GM12878 (cell line): ENCODE results near the gene RPLP1. TPM values are rescaled to one million over a fixed set of nuclear protein-coding genes. Genes with fewer than 3 reads are reported as not detected.

Source experiments
- ATAC-seq: fragments of 200-7000 bp; cut with Tn5 transposase; 3 replicates; pipeline ENCODE4 v1.9.1; 2020; ENCODE audit warnings: mild to moderate bottlenecking, moderate library complexity
- BruUV-seq: library from RNA; stranded (reverse); fragments of 400-500 nt; replicated peaks from 2 replicates; lab custom pipeline; 2021; lab: Mats Ljungman, UMichigan
- CTCF ChIA-PET: fragments of 300-600 bp; sonication (Branson Sonifier 250); formaldehyde crosslinking; extraction: SDS; loops from one replicate; lab custom pipeline; 2021; ENCODE audit warnings: inconsistent platforms; lab: Yijun Ruan, JAX
- POLR2A ChIA-PET: fragments of 350-600 bp; formaldehyde crosslinking; extraction: SDS; loops from one replicate; lab custom pipeline; 2021; ENCODE audit warnings: inconsistent platforms; lab: Charles Lee
- RAD21 ChIA-PET: fragments of 300-600 bp; sonication (Branson Sonifier 250); formaldehyde crosslinking; loops from one replicate; lab custom pipeline; 2023; ENCODE audit warnings: antibody characterized with exemption; ENCODE audit not compliant: unreplicated experiment; lab: Charles Lee
- SMC1A ChIA-PET: fragments of 300-600 bp; sonication (Branson Sonifier 250); formaldehyde crosslinking; loops from one replicate; lab custom pipeline; 2023; ENCODE audit not compliant: unreplicated experiment, uncharacterized antibody; lab: Charles Lee
- DNase-seq: peaks from one replicate; pipeline ENCODE4 v3.0.0-alpha.2; 2011; ENCODE audit warnings: low read depth, low spot score
- FAIRE-seq: peaks from 3 replicates; lab custom pipeline; 2011; peaks lifted over from hg19 to GRCh38; lab: Jason Lieb, UNC
- H2AFZ ChIP-seq: 2 replicates; pipeline ENCODE4 v1.6.0; 2011; ENCODE audit warnings: low read depth, low read length, control low read depth; ENCODE audit not compliant: control insufficient read depth
- H3K27ac ChIP-seq: 2 replicates; pipeline ENCODE4 v1.5.1; 2011; ENCODE audit warnings: control low read depth; ENCODE audit not compliant: control insufficient read depth, insufficient read depth
- H3K27me3 ChIP-seq, 2 experiments: replicated peaks in 1 of 2; 2 replicates each; pipeline versions ENCODE4 v1.6.0 to v1.6.1; 2011; ENCODE audit warnings: low read length in 1 of 2; ENCODE audit not compliant: control insufficient read depth in 2 of 2, insufficient read depth in 2 of 2
- H3K36me3 ChIP-seq, 2 experiments: 2 replicates each; pipeline ENCODE4 v1.5.1; 2011; ENCODE audit warnings: low read length in 1 of 2; ENCODE audit not compliant: control insufficient read depth in 2 of 2, insufficient read depth in 2 of 2
- H3K4me1 ChIP-seq: 2 replicates; pipeline ENCODE4 v1.6.1; 2011; ENCODE audit warnings: mild to moderate bottlenecking, low read length, moderate library complexity, mixed read lengths; ENCODE audit not compliant: control insufficient read depth, insufficient read depth
- H3K4me2 ChIP-seq: 2 replicates; pipeline ENCODE4 v1.6.0; 2011; ENCODE audit warnings: control low read depth; ENCODE audit not compliant: control insufficient read depth, insufficient read depth
- H3K4me3 ChIP-seq: fragments of 200-600 bp; sonication (generic); 2 replicates; pipeline ENCODE4 v1.5.1; 2016
- H3K79me2 ChIP-seq: 2 replicates; pipeline ENCODE4 v1.6.0; 2011; ENCODE audit warnings: low read length; ENCODE audit not compliant: control insufficient read depth, insufficient read depth
- H3K9ac ChIP-seq: 2 replicates; pipeline ENCODE4 v1.8.0; 2011; ENCODE audit warnings: low read length, control low read depth, mixed read lengths; ENCODE audit not compliant: control insufficient read depth, insufficient read depth
- H3K9me3 ChIP-seq: replicated peaks from 3 replicates; pipeline ENCODE4 v1.5.1; 2011; ENCODE audit warnings: mild to moderate bottlenecking, low read length; ENCODE audit not compliant: control insufficient read depth, insufficient read depth
- H4K20me1 ChIP-seq: 2 replicates; pipeline ENCODE4 v1.6.0; 2011; ENCODE audit not compliant: control insufficient read depth, insufficient read depth
- BHLHE40 ChIP-seq, 2 experiments: fragments of 450-650 bp in 1 of 2; IDR thresholded peaks; 2 replicates each; pipeline ENCODE4 v1.6.1; 2011 to 2017; ENCODE audit warnings: low read depth in 2 of 2, borderline replicate concordance in 1 of 2, improper control_type of control experiment in 1 of 2, low read length in 1 of 2, mild to moderate bottlenecking in 1 of 2
- CBFB ChIP-seq: IDR thresholded peaks from 2 replicates; pipeline ENCODE4 v1.6.1; 2016; ENCODE audit warnings: antibody characterized with exemption, low read depth
- EED ChIP-seq: sonication (generic); IDR thresholded peaks from 2 replicates; pipeline ENCODE4 v1.6.1; 2016; ENCODE audit warnings: antibody characterized with exemption, low read depth
- JUNB ChIP-seq: IDR thresholded peaks from 2 replicates; pipeline ENCODE4 v1.6.1; 2016; ENCODE audit warnings: antibody characterized with exemption, mild to moderate bottlenecking
- KAT2A ChIP-seq: conservative IDR thresholded peaks from 2 replicates; pipeline ENCODE4 v1.6.1; 2011; ENCODE audit warnings: low read depth, low read length; ENCODE audit not compliant: control insufficient read depth
- MTA2 ChIP-seq: fragments of 450-650 bp; IDR thresholded peaks from 2 replicates; pipeline ENCODE4 v1.6.1; 2016; ENCODE audit warnings: low read depth, mild to moderate bottlenecking, moderate library complexity
- PAX5 ChIP-seq: IDR thresholded peaks from 2 replicates; pipeline ENCODE4 v1.6.1; 2011; ENCODE audit warnings: low read depth, low read length, borderline replicate concordance
- PML ChIP-seq: IDR thresholded peaks from 2 replicates; pipeline ENCODE4 v1.6.1; 2012; ENCODE audit warnings: low read length, inconsistent platforms
- POLR2A ChIP-seq: IDR thresholded peaks from 2 replicates; pipeline ENCODE4 v1.6.1; 2011; ENCODE audit warnings: low read depth, mild to moderate bottlenecking, low read length
- POLR2AphosphoS2 ChIP-seq: IDR thresholded peaks from 2 replicates; pipeline ENCODE4 v1.6.1; 2011; ENCODE audit warnings: low read depth, mild to moderate bottlenecking, low read length, improper control_type of control experiment, moderate library complexity
- RAD21 ChIP-seq: IDR thresholded peaks from 2 replicates; pipeline ENCODE4 v1.6.1; 2011; ENCODE audit warnings: mild to moderate bottlenecking, low read depth, low read length, moderate library complexity; ENCODE audit not compliant: insufficient read depth
- RAD51 ChIP-seq: fragments of 450-650 bp; IDR thresholded peaks from 2 replicates; pipeline ENCODE4 v1.6.1; 2016; ENCODE audit warnings: moderate library complexity, mild to moderate bottlenecking, inconsistent platforms
- SIN3A ChIP-seq: IDR thresholded peaks from 2 replicates; pipeline ENCODE4 v1.6.1; 2012; ENCODE audit warnings: low read depth, low read length, improper control_type of control experiment
- SIX5 ChIP-seq: IDR thresholded peaks from 2 replicates; pipeline ENCODE4 v1.6.1; 2011; ENCODE audit warnings: mild to moderate bottlenecking, low read depth, low read length, moderate library complexity; ENCODE audit not compliant: severe bottlenecking
- SMC3 ChIP-seq: IDR thresholded peaks from 2 replicates; pipeline ENCODE4 v1.6.1; 2011; ENCODE audit warnings: low read length, improper control_type of control experiment, borderline replicate concordance
- SPI1 ChIP-seq: IDR thresholded peaks from 2 replicates; pipeline ENCODE4 v1.6.1; 2011; ENCODE audit warnings: low read depth, mild to moderate bottlenecking, low read length, moderate library complexity, borderline replicate concordance; ENCODE audit not compliant: insufficient read depth
- SUZ12 ChIP-seq: fragments of 200-600 bp; sonication (generic); IDR thresholded peaks from one replicate; pipeline ENCODE4 v1.6.1; 2018; ENCODE audit warnings: antibody characterized with exemption, mild to moderate bottlenecking; ENCODE audit not compliant: unreplicated experiment
- TCF7 ChIP-seq: IDR thresholded peaks from 2 replicates; pipeline ENCODE4 v1.6.1; 2014; ENCODE audit warnings: antibody characterized with exemption, borderline replicate concordance
- ZSCAN29 ChIP-seq: fragments of 450-650 bp; IDR thresholded peaks from 2 replicates; pipeline ENCODE4 v1.6.1; 2017; ENCODE audit warnings: mild to moderate bottlenecking, moderate library complexity
- ZZZ3 ChIP-seq: IDR thresholded peaks from 2 replicates; pipeline ENCODE4 v1.6.1; 2011; ENCODE audit warnings: low read depth; ENCODE audit not compliant: control insufficient read depth, insufficient read length
- WGBS: methylation state at CpG from one replicate; pipeline ENCODE4 v1.1.6; 2016; ENCODE audit warnings: low lambda C conversion rate; ENCODE audit not compliant: insufficient replicate concordance, insufficient coverage; ENCODE audit errors: missing lambda C conversion rate; 5-methylcytosine and 5-hydroxymethylcytosine counted together
- in situ Hi-C: fragments of 300-500 bp; cut with MboI; formaldehyde crosslinking; loops from 9 replicates; pipeline ENCODE4 v1.14.3; 2018; ENCODE audit warnings: mixed read lengths
- intact Hi-C: fragments of 100-400 bp; cut with micrococcal nuclease; formaldehyde crosslinking; loops from one replicate; pipeline ENCODE4 v1.14.2; 2022; ENCODE audit not compliant: unreplicated experiment
- polyA plus RNA-seq, 11 experiments: library from polyadenylated mRNA; depleted of rRNA in 4 of 11; unstranded in 6 of 11; stranded (reverse) in 5 of 11; fragments of >200 nt; fragmentation: Nextera tagmentation in 4 of 11; fragmentation: Illumina TruSeq in 1 of 11; extraction: Ambion mirVana in 4 of 11; extraction: Trizol in 1 of 11; gene quantifications; 1 replicate in 1 of 11; 2 replicates in 10 of 11; pipeline versions ENCODE4 v1.2.1 to v1.2.3, GENCODE V29; 2011 to 2016; ENCODE audit warnings: inconsistent platforms in 2 of 11, missing spikeins in 2 of 11, low read depth in 1 of 11
- total RNA-seq, 4 experiments: library from RNA; depleted of rRNA in 3 of 4; stranded (reverse); fragments of >200 nt in 3 of 4; fragmentation: Illumina TruSeq in 1 of 4; extraction: Trizol in 1 of 4; gene quantifications; 2 replicates each; pipeline versions ENCODE4 v1.2.1 to v1.2.3, GENCODE V29; 2013 to 2021
- TF ChIP-seq, protein P1 (sequence below): IDR thresholded peaks from 2 replicates; pipeline ENCODE4 v1.6.1; 2012; ENCODE audit warnings: mild to moderate bottlenecking, low read depth, low read length

The RPLP1 gene
- total and polyA plus RNA-seq, 10 of the 15 experiments (the other 5 are each of a cell fraction or from before 2014, with no cell fraction given): 217 to 3,098 (median 1,664) TPM

DNA sequence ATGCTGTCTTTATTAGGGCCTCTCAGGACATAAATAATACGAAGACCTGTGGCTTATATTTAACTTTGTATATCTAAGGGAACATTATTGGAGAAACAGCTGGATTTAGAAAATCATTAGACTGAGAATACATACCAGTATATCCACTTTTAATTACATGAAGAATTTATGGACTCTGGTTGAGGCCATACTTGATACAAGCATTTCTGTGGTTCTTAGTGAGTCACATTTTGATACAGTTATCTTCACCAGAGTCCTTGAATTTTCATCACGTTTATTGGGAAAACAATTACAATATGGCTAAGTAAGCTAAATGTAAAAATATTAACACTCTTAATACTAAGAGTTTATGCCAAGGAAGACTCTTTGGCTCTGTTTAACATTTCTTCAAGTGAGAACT lies 28.6 kb upstream of the RPLP1 start (continued):
- TF ChIP-seq, protein P1, sequence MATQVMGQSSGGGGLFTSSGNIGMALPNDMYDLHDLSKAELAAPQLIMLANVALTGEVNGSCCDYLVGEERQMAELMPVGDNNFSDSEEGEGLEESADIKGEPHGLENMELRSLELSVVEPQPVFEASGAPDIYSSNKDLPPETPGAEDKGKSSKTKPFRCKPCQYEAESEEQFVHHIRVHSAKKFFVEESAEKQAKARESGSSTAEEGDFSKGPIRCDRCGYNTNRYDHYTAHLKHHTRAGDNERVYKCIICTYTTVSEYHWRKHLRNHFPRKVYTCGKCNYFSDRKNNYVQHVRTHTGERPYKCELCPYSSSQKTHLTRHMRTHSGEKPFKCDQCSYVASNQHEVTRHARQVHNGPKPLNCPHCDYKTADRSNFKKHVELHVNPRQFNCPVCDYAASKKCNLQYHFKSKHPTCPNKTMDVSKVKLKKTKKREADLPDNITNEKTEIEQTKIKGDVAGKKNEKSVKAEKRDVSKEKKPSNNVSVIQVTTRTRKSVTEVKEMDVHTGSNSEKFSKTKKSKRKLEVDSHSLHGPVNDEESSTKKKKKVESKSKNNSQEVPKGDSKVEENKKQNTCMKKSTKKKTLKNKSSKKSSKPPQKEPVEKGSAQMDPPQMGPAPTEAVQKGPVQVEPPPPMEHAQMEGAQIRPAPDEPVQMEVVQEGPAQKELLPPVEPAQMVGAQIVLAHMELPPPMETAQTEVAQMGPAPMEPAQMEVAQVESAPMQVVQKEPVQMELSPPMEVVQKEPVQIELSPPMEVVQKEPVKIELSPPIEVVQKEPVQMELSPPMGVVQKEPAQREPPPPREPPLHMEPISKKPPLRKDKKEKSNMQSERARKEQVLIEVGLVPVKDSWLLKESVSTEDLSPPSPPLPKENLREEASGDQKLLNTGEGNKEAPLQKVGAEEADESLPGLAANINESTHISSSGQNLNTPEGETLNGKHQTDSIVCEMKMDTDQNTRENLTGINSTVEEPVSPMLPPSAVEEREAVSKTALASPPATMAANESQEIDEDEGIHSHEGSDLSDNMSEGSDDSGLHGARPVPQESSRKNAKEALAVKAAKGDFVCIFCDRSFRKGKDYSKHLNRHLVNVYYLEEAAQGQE: no peak
- TF ChIP-seq RAD21: no peak
- TF ChIP-seq MTA2: no peak
- TF ChIP-seq JUNB: no peak
- TF ChIP-seq SIN3A: no peak
- no peak for TF ChIP-seq PAX5
- no peak for TF ChIP-seq KAT2A
- no peak for TF ChIP-seq PML

GRCh38 chr15:69424748-69425413 lies 27.7 kb upstream of the RPLP1 start:
- H3K4me3 ChIP-seq: no peak overlapping the region
- POLR2A ChIA-PET: no interaction called here
- ATAC-seq (no peak), DNase-seq (no peak), FAIRE-seq (no peak)
- no peaks in the 10 kb centered on the region for H3K9me3 ChIP-seq
- H3K4me1 ChIP-seq: no peaks in the 10 kb centered on the region
- H4K20me1 ChIP-seq: no peaks in the 10 kb centered on the region
- intact Hi-C loops: no loop called here
- H3K27me3 ChIP-seq: no peaks in the 10 kb centered on the region
- no peak overlapping the region for H2AFZ ChIP-seq
- H3K79me2 ChIP-seq: no peaks in the 10 kb centered on the region
- 100% methylated on average over 1 of the region's 1 CpG for WGBS
- SMC1A ChIA-PET: interaction anchor here (0.6 to 1.0 kb wide), 2 partner anchors 24 to 80 kb away, joined by 3 to 4 read pairs; no protein-coding TSS in a partner anchor
- H3K4me2 ChIP-seq: no peak overlapping the region
- H3K36me3 ChIP-seq: peaks cover 5 to 29% of the 10 kb centered on the region in 2 experiments
- RAD21 ChIA-PET: no interaction called here
- H3K27ac ChIP-seq: no peak overlapping the region
- CTCF ChIA-PET: no interaction called here
- BruUV-seq: no TSS peak
- in situ Hi-C loops: no loop called here
- H3K9ac ChIP-seq: no peak overlapping the region
- TF ChIP-seq CBFB: no peak
- no peak for TF ChIP-seq ZZZ3
- TF ChIP-seq EED: no peak
- no peak for TF ChIP-seq SIX5
- no peak for TF ChIP-seq ZSCAN29
- no peak for TF ChIP-seq BHLHE40 (IDR thresholded peaks at IDR 0.05; ENCODE audit: borderline replicate concordance in 1 of 2, low read depth in 2 of 2, low read length in 1 of 2)
- TF ChIP-seq RAD51: no peak
- no peak for TF ChIP-seq SMC3
- no peak for TF ChIP-seq SPI1
- no peak for TF ChIP-seq POLR2AphosphoS2
- TF ChIP-seq TCF7: no peak
- no peak for TF ChIP-seq SUZ12
- no peak for TF ChIP-seq POLR2A
